ENCODE measurements around the gene TTC9B.

TTC9B gene

GRCh38 chr19:40217934-40218890, at the start of gene TTC9B:
TTC9B (minus strand) TSS chr19:40218384; CDS start chr19:40218381, 3 bp downstream.
- H3K27ac ChIP-seq, result peak within 1 kb of the TSS; percentile 79
- TF ChIP-seq ZFX (IDR thresholded peaks at IDR 0.05; ENCODE audit: borderline replicate concordance), result no peak
- TF ChIP-seq, protein P1, sequence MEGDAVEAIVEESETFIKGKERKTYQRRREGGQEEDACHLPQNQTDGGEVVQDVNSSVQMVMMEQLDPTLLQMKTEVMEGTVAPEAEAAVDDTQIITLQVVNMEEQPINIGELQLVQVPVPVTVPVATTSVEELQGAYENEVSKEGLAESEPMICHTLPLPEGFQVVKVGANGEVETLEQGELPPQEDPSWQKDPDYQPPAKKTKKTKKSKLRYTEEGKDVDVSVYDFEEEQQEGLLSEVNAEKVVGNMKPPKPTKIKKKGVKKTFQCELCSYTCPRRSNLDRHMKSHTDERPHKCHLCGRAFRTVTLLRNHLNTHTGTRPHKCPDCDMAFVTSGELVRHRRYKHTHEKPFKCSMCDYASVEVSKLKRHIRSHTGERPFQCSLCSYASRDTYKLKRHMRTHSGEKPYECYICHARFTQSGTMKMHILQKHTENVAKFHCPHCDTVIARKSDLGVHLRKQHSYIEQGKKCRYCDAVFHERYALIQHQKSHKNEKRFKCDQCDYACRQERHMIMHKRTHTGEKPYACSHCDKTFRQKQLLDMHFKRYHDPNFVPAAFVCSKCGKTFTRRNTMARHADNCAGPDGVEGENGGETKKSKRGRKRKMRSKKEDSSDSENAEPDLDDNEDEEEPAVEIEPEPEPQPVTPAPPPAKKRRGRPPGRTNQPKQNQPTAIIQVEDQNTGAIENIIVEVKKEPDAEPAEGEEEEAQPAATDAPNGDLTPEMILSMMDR (IDR thresholded peaks at IDR 0.05), result no peak

- TF ChIP-seq, protein P1 (IDR thresholded peaks at IDR 0.05), result no peak
- no peak for TF ChIP-seq ZFX (IDR thresholded peaks at IDR 0.05; ENCODE audit: borderline replicate concordance)
- no peak overlapping the region for H3K27ac ChIP-seq
Measured at GRCh38 chr19:40267601-40267997, 49.4 kb upstream of the TTC9B start.

DNA sequence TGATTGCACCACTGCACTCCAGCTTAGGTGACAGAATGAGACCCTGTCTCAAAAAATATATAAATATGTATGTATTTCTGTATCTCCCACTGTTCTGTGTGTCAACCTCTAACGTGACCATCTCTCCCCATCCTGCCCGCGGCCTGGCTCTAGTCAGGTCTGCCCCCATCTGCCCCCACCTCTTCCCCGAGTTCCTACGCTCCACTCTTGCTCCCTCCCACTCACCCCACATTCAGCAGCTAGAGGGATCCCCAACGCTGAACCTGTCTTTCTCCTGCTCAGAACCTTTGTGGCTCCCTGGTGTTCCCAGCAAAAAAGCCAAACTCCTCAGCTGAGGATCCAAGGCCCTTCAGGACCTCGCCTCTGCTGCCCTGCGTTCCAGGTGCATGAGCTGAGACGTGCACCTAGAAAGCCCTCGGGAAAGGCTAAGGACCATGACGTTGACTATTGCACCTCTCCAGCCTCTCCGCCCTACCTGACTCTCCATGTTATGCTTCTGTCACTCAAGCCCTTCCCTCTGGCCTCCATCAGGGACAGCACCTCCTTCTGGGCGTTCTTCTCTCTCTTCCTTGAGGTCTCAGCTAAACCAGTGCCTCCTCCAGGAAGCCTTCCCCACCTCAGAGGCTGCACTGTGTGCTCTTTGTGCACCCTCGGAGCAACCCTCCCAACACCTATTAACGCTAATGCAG, 48.9 kb upstream of the TTC9B start:
- H3K27ac ChIP-seq, result no peak overlapping the region
- TF ChIP-seq, protein P1 (IDR thresholded peaks at IDR 0.05), result no peak
- TF ChIP-seq ZFX (IDR thresholded peaks at IDR 0.05; ENCODE audit: borderline replicate concordance), result no peak

GRCh38 chr19:40266119-40266518, 47.9 kb upstream of the TTC9B start:
- TF ChIP-seq ZFX (IDR thresholded peaks at IDR 0.05; ENCODE audit: borderline replicate concordance), result no peak
- TF ChIP-seq, protein P1 (IDR thresholded peaks at IDR 0.05), result no peak
- no peak overlapping the region for H3K27ac ChIP-seq

GRCh38 chr19:40265763-40266099, 47.5 kb upstream of the TTC9B start:
- no peak for TF ChIP-seq ZFX (IDR thresholded peaks at IDR 0.05; ENCODE audit: borderline replicate concordance)
- H3K27ac ChIP-seq, result no peak overlapping the region

GRCh38 chr19:40265055-40265762, 47.0 kb upstream of the TTC9B start:
- no peak overlapping the region for H3K27ac ChIP-seq

More at GRCh38 chr19:40265055-40265762, 47.0 kb upstream of the TTC9B start:
- TF ChIP-seq ZFX (IDR thresholded peaks at IDR 0.05; ENCODE audit: borderline replicate concordance), result no peak
- TF ChIP-seq, protein P1 (IDR thresholded peaks at IDR 0.05), result no peak
